BLaER1 treated with 17β-estradiol and CSF1 and Interleukin-3, amounts not matched to agents 10 nM and 100 nM (cell line): ENCODE results near the gene SLC25A34.

Experiments used
- H3K27ac ChIP-seq, 11 experiments: shearing (Covaris generic); formaldehyde crosslinking; 2 replicates each; pipeline ENCODE4 v1.8.1; 2022
- H3K27me3 ChIP-seq, 11 experiments: shearing (Covaris generic); formaldehyde crosslinking; 2 replicates each; pipeline ENCODE4 v1.8.1; 2022
- H3K36me3 ChIP-seq, 11 experiments: shearing (Covaris generic); formaldehyde crosslinking; 2 replicates each; pipeline ENCODE4 v1.8.1; 2022
- H3K4me1 ChIP-seq, 10 experiments: shearing (Covaris generic); formaldehyde crosslinking; 2 replicates each; pipeline ENCODE4 v1.8.1; 2022
- H3K4me2 ChIP-seq, 11 experiments: shearing (Covaris generic); formaldehyde crosslinking; 2 replicates each; pipeline ENCODE4 v1.8.1; 2022
- H3K4me3 ChIP-seq, 10 experiments: shearing (Covaris generic); formaldehyde crosslinking; 2 replicates each; pipeline ENCODE4 v1.8.1; 2022
- H3K9ac ChIP-seq, 11 experiments: shearing (Covaris generic); formaldehyde crosslinking; 2 replicates each; pipeline ENCODE4 v1.8.1; 2022
- H3K9me3 ChIP-seq, 11 experiments: shearing (Covaris generic); formaldehyde crosslinking; replicated peaks in 1 of 11; 2 replicates each; pipeline ENCODE4 v1.8.1; 2022
- H4K20me1 ChIP-seq, 11 experiments: shearing (Covaris generic); formaldehyde crosslinking; 2 replicates each; pipeline ENCODE4 v1.8.1; 2022
- Cebpa-rat ChIP-seq, 11 experiments: shearing (Covaris generic); IDR thresholded peaks; 2 replicates each; pipeline ENCODE4 v1.8.1; 2022

Gene SLC25A34

GRCh38 chr1:15700508-15700907 lies 35.5 kb upstream of the SLC25A34 start:
- Histone ChIP-seq H3K27ac (peak overlapping the region in 4 of 11 experiments; percentile 1 to 48 (median 7); a peak in 4 of 22 replicates), H3K27me3 (no peaks in the 10 kb centered on the region), H3K4me3 (no peak overlapping the region), H3K4me1 (peaks cover 40 to 91% (median 55%) of the 10 kb centered on the region in 10 experiments), H3K36me3 (peaks cover 10 to 40% (median 31%) of the 10 kb centered on the region in 11 experiments; a peak in 21 of 22 replicates), H3K9me3 (no peaks in the 10 kb centered on the region), H3K4me2 (peak overlapping the region; percentile 29 to 77 (median 66)), H3K9ac (peak overlapping the region in 7 of 11 experiments; percentile 32 to 65 (median 43); a peak in 6 of 22 replicates), H4K20me1 (peaks cover 63 to 100% (median 94%) of the 10 kb centered on the region in 11 experiments)
- TF ChIP-seq Cebpa-rat (IDR thresholded peaks at IDR 0.05), result no peak

GRCh38 chr1:15701784-15702183 lies 34.3 kb upstream of the SLC25A34 start:
- Histone ChIP-seq H3K4me1 (peaks cover 34 to 79% (median 44%) of the 10 kb centered on the region in 10 experiments), H3K27ac (no peak overlapping the region), H3K4me3 (no peak overlapping the region), H3K27me3 (no peaks in the 10 kb centered on the region), H4K20me1 (peaks cover 70 to 100% (median 94%) of the 10 kb centered on the region in 11 experiments), H3K9me3 (peaks cover 0 to 4% (median 0%) of the 10 kb centered on the region in 11 experiments; a peak in 3 of 22 replicates), H3K4me2 (peak overlapping the region in 2 of 11 experiments; percentile 95 to 96; a peak in 3 of 22 replicates), H3K36me3 (peaks cover 18 to 41% (median 36%) of the 10 kb centered on the region in 11 experiments; a peak in 21 of 22 replicates), H3K9ac (no peak overlapping the region)
- no peak for TF ChIP-seq Cebpa-rat (IDR thresholded peaks at IDR 0.05)

DNA sequence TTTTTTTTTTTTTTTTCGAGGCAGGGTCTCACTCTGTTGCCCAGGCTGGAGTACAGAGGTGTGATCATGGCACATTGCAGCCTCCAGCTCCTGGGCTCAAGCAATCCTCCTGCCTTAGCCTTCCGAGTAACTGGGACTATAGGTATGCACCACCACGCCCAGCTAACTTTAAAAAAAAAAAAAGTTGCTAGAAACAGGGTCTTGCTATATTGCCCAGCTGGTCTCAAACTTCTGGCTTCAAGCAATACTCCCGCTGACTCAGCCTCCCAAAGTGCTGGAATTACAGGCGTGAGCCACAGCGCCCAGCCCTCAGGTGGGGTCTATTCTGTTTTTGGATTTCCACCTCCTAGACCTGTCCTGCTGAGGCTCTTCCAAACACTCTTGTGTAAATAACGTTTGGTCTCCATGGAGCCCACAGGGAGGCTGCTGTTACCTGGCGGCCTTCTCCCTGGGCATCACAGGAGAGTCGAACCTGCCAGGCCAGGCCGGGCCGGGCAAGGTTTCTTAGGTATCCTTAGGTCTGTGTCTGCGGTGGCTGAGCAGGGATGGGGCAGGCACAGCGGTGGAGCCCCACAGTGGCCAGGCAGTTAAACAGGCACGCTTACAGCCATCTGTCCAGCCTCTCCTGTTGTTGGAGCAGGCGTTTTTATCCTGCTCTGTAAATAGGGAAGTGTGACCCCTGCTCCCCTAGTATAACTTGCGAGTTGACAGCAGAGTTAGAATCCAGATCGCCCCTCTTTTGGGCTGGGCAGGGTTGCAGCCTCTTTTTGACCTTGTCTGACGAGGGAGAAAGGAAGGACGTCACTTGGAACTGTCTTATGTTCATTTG lies 33.1 kb upstream of the SLC25A34 start:
- Histone ChIP-seq H3K27me3 (no peaks in the 10 kb centered on the region), H3K4me3 (no peak overlapping the region), H3K27ac (peak overlapping the region in 6 of 11 experiments; percentile 5 to 78 (median 53); a peak in 8 of 22 replicates)

DNA sequence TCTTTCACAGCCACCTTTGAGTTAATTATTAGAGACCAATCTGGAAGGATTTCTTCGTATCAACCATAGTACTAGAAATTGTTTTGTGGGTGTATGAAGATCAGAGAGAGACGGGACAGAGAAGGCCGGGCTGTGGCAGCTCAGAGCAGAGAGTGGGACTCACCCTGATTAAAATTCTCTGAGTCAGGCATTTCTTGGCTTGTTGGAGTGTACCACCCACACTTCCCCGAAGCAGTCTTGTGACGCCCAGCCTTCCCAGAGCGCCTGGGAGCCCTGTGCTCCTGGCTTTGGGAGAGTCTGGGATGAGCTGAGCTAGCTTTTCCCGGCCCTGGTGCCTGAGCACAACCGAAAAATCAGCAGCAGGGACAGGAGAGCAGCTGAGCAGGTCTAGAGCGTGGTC lies 32.5 kb upstream of the SLC25A34 start:
- peaks cover 75 to 100% (median 95%) of the 10 kb centered on the region in 11 experiments for H4K20me1 ChIP-seq
- H3K9ac ChIP-seq, result peak overlapping the region in 6 of 11 experiments; percentile 5 to 72 (median 48); a peak in 11 of 22 replicates
- no peak overlapping the region for H3K4me3 ChIP-seq
- peaks cover 23 to 73% (median 28%) of the 10 kb centered on the region in 10 experiments for H3K4me1 ChIP-seq
- H3K36me3 ChIP-seq, result peaks cover 18 to 54% (median 36%) of the 10 kb centered on the region in 11 experiments; a peak in 21 of 22 replicates
- H3K4me2 ChIP-seq, result peak overlapping the region in 5 of 11 experiments; percentile 1 to 96 (median 72); a peak in 8 of 22 replicates
- TF ChIP-seq Cebpa-rat (IDR thresholded peaks at IDR 0.05), result no peak
- no peaks in the 10 kb centered on the region for H3K27me3 ChIP-seq
- H3K27ac ChIP-seq, result peak overlapping the region in 6 of 11 experiments; percentile 9 to 78 (median 53); a peak in 9 of 22 replicates
- H3K9me3 ChIP-seq, result peaks cover 0 to 15% (median 0%) of the 10 kb centered on the region in 11 experiments; a peak in 4 of 22 replicates

More for the DNA sequence above, 33.1 kb upstream of the SLC25A34 start:
- Histone ChIP-seq H4K20me1 (peaks cover 73 to 100% (median 95%) of the 10 kb centered on the region in 11 experiments), H3K4me1 (peaks cover 29 to 79% (median 34%) of the 10 kb centered on the region in 10 experiments), H3K9ac (peak overlapping the region in 5 of 11 experiments; percentile 5 to 72 (median 51); a peak in 9 of 22 replicates), H3K36me3 (peaks cover 18 to 51% (median 36%) of the 10 kb centered on the region in 11 experiments; a peak in 21 of 22 replicates), H3K4me2 (peak overlapping the region in 4 of 11 experiments; percentile 42 to 96 (median 84); a peak in 7 of 22 replicates), H3K9me3 (peaks cover 0 to 15% (median 0%) of the 10 kb centered on the region in 11 experiments; a peak in 4 of 22 replicates)
- no peak for TF ChIP-seq Cebpa-rat (IDR thresholded peaks at IDR 0.05)

DNA sequence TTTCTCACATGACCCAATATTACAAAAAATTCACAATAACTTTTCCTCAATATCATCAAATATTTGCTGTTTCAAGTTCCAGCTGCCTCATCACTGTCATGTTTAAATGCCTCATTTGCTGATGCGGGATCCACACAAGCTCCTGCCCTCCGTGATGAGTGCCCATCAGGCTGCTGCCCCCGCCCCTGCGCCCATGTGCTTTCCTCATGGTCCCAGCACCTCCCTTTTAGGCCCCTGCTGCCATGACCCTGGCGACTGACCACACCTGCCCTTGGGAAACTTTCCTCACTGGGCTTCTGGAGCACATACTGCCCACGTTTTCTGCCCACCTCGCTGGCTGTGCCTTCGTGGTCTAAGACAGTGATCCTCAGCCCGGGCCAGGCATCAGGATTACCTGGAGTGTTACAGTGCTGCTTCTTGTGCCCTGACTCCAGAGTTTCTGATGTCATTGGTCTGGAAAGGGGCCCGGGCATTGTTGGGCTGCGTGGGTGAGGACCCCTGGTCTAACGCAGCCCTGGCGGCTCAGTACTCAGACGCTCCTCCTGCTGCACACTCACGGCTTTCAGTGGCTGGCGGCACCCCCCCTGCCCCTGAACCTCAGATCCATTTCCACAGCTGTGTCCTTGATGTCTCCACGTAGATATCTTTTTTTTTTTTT lies 31.4 kb upstream of the SLC25A34 start:
- H3K36me3 ChIP-seq, result peaks cover 18 to 61% (median 36%) of the 10 kb centered on the region in 11 experiments; a peak in 21 of 22 replicates
- no peak for TF ChIP-seq Cebpa-rat (IDR thresholded peaks at IDR 0.05)
- H3K9ac ChIP-seq, result no peak overlapping the region
- H3K4me2 ChIP-seq, result peak overlapping the region in 2 of 11 experiments; percentile 16 to 96; a peak in 3 of 22 replicates
- H3K27ac ChIP-seq, result peak overlapping the region in 1 of 11 experiments; percentile 39; a peak in 1 of 22 replicates
- H3K27me3 ChIP-seq, result no peaks in the 10 kb centered on the region
- peaks cover 0 to 15% (median 0%) of the 10 kb centered on the region in 11 experiments; a peak in 4 of 22 replicates for H3K9me3 ChIP-seq
- no peak overlapping the region for H3K4me3 ChIP-seq
- H4K20me1 ChIP-seq, result peaks cover 84 to 100% (median 98%) of the 10 kb centered on the region in 11 experiments
- peaks cover 18 to 65% (median 23%) of the 10 kb centered on the region in 10 experiments for H3K4me1 ChIP-seq

DNA sequence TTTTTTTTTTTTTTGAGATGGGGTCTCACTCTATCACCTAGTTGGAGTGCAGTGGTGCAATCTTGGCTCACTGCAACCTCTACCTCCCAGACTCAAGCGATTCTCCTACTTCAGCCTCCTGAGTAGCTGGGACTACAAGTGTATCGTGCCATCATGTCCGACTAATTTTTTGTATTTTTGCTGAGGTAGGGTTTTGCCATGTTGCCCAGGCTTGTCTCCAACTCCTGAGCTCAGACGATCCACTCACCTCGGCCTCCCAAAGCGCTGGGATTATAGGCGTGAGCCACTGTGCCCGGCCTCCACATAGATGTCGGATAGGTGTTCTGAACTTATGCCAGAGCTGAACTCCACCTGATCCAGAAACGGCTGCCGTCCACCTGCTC lies 30.9 kb upstream of the SLC25A34 start:
- H3K4me2 ChIP-seq, result no peak overlapping the region
- no peak overlapping the region for H3K4me3 ChIP-seq
- no peak overlapping the region for H3K27ac ChIP-seq
- peaks cover 0 to 15% (median 0%) of the 10 kb centered on the region in 11 experiments; a peak in 4 of 22 replicates for H3K9me3 ChIP-seq
- peaks cover 18 to 66% (median 35%) of the 10 kb centered on the region in 11 experiments; a peak in 21 of 22 replicates for H3K36me3 ChIP-seq
- no peak overlapping the region for H3K9ac ChIP-seq
- peaks cover 82 to 100% (median 98%) of the 10 kb centered on the region in 11 experiments for H4K20me1 ChIP-seq
- peaks cover 12 to 60% (median 18%) of the 10 kb centered on the region in 10 experiments for H3K4me1 ChIP-seq
- no peaks in the 10 kb centered on the region for H3K27me3 ChIP-seq
- TF ChIP-seq Cebpa-rat (IDR thresholded peaks at IDR 0.05), result no peak

DNA sequence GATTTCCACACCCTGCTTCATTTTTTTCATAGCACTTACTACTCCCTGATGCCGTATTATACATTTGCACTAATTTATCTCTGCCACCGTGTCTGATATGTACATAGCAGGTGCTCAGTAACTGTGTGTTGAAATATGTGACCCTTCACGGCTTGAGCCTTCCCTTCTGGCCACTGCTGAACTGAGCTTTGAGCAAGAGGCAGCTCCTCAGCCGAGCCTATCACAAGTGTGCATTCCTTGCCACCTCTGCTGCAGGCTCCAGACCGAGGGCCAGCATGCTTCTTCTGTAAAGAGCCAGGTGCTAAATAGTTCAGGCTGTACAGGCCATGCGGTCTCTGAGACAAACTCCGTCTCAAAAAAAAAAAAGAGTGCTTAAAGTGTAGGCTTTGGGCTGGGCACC lies 29.3 kb upstream of the SLC25A34 start:
- Histone ChIP-seq H3K9me3 (peaks cover 0 to 15% (median 0%) of the 10 kb centered on the region in 11 experiments; a peak in 4 of 22 replicates), H4K20me1 (peaks cover 86 to 100% (median 98%) of the 10 kb centered on the region in 11 experiments), H3K36me3 (peaks cover 18 to 57% (median 33%) of the 10 kb centered on the region in 11 experiments; a peak in 21 of 22 replicates), H3K4me2 (peak overlapping the region in 2 of 11 experiments; percentile 0 to 2; a peak in 1 of 22 replicates), H3K27me3 (no peaks in the 10 kb centered on the region), H3K4me3 (no peak overlapping the region), H3K27ac (no peak overlapping the region), H3K4me1 (peaks cover 6 to 47% (median 12%) of the 10 kb centered on the region in 10 experiments; a peak in 15 of 20 replicates), H3K9ac (no peak overlapping the region)
- no peak for TF ChIP-seq Cebpa-rat (IDR thresholded peaks at IDR 0.05)
